Activated effector memory CD4-positive, alpha-beta T cell treated with anti-CD3 and anti-CD28 coated beads, Interleukin-2, amount 50 U/mL, for 16 hours (primary cell): ENCODE data around the gene EFNA2.

ENCODE experiments used
- DNase-seq: peaks from one replicate; pipeline ENCODE4 v3.0.0-alpha.2; 2020

The EFNA2 gene

DNA sequence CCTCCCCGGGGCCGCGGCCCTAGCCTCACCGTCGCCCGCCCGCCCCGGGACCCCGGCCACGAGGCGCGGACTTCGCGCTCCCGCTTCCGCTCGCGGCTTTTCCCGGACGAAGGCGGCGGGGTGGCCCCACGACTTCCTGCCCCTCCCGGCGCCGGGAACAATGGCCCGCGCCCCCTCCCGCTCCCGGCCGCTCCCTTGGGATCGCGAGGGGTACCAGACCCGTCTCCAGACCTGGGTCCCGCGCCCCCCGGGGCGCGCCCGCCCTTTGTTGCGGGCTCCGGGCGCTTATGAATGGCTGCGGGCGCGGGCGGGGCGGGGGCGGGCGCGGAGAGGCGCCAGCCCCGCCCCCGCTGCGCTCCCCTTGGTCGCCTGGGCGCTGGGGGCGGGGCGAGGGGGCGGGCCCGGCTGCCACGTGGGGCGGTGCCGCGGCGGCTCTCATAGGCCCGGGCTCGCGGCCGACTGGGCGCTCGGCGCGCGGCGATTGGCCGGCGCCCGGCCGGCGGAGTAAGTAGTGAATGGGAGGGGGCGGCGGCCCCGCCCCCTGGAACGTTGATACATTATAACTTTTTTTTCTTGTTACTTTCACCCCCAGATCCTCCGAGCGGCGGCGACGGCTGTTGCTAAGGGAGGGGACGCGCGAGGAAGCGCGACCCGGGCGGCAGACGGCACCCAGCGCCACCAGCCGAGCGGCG lies 36.2 kb upstream of the EFNA2 start:
- peak; percentile 97 for DNase-seq

GRCh38 chr19:1249990-1250436 lies 35.7 kb upstream of the EFNA2 start:
- no peak for DNase-seq

DNA sequence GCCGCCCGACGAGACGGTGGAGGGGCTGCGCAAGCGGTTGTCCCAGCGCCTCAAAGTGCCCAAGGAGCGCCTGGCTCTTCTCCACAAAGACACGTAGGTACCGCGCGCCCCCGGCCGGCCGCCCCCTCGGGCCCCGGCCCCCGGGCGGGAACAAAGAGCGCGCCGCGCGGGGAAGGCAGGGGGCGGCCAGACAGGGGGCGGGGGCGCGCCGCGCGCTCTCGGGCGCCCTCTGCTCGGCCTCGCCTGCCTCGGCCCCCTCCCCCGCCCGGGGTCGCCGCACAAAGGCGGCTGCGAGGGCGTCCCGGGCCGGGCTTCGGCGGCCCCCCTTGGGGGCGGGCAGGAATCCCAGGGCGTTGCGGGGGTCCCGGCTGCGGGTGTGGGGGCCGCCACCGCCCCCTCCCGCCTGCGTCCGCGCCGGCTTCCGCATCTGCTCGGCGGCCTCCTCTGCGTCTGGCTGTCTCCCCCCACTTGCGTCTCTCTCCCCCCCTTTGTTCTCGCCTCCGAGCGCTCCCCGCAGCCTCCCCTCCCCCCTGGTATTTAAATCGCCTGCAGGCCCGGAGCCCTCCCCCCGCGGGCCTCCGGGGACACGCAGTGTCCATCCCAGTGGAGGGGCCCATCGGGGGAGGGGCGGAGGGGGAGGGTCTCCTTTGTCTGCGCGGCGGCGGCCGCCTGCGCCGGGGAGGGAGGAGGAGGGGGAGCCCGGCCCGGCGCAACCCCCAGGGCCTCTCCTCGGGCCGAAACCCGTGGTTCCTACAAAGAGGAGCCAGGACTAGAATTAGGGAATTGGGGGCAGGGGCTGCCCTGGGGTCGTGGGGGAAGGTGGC lies 35.0 kb upstream of the EFNA2 start:
- DNase-seq, result peak; percentile 81

GRCh38 chr19:1251330-1252220 lies 34.1 kb upstream of the EFNA2 start:
- peak; percentile 88 for DNase-seq

DNA sequence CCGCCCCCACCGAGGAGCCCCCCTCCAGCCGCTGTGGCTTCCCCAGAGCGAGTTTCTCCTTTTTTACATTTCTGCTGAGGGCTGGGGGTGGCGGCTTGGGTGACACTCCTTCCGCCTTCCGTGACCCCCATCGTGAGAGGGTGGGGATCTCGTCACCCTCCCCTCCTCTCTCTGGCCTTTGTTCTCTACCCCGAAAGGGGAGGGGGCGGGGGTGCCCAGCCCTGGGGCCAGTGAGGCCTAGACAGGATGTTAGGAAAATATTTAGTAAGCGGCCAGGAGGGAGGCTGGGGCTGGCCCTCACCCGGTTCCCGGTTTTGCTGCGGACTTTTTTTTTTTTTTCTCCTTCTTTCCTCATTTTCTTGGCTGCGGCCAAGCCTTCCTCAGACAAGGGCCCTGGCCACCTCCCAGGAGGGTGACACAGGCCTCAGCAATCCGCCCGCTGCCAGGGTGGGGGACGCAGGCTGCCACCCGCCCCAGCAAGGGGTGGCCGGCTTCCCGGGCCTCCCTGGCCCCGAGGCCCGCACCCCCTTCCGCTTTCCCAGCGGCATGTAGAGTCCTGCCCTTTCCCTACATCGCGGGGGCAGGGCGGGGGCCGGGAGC lies 33.4 kb upstream of the EFNA2 start:
- peak; percentile 85 for DNase-seq

GRCh38 chr19:1252821-1253513 lies 32.7 kb upstream of the EFNA2 start:
- DNase-seq, result peak; percentile 89

- DNase-seq, result no peak
Measured at GRCh38 chr19:1253514-1254080, 32.1 kb upstream of the EFNA2 start.

DNA sequence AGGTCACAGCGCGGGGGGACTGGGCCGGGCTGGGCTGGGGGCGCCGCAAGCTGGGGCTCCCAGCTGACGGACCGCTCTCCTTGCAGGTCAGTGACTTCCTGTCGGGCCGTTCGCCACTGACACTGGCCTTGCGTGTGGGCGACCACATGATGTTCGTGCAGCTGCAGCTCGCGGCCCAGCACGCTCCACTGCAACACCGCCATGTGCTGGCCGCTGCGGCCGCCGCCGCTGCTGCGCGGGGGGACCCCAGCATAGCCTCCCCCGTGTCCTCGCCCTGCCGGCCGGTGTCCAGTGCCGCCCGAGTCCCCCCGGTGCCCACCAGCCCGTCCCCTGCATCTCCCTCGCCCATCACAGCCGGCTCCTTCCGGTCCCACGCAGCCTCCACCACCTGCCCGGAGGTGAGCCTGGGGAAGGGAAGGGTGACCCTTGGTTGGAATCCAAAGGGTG lies 31.6 kb upstream of the EFNA2 start:
- no peak for DNase-seq

DNA sequence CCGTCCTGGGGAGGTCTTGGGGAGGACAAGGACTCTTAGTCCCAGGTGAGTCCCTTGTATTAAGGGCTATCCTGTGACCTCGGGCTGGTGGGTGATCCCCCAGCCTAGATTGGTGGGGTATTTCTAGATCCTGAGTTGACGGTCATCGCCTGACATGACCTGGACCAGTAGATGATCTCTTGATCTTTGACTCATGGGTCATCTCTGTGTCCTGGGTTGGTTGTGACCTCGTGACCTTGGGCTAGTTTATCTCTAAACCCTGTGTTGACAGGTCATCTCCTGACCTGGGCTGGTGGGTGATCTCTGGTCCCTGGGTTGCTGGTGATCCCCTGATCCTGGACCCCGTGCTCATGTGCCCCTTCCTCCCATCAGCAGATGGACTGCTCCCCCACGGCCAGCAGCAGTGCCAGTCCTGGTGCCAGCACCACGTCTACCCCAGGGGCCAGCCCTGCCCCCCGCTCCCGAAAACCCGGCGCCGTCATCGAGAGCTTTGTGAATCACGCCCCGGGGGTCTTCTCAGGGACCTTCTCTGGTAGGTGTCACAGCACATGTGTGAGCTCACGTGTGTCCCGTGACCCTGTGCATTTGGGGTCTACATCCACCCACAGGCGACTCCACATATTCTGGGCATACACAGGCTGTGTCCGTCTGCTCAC lies 31.0 kb upstream of the EFNA2 start:
- DNase-seq, result no peak

- DNase-seq, result no peak
Measured at GRCh38 chr19:1255186-1256161, 30.2 kb upstream of the EFNA2 start.

- no peak for DNase-seq
Measured at GRCh38 chr19:1256646-1257474, 28.8 kb upstream of the EFNA2 start.

GRCh38 chr19:1257475-1258162 lies 28.1 kb upstream of the EFNA2 start:
- no peak for DNase-seq

DNA sequence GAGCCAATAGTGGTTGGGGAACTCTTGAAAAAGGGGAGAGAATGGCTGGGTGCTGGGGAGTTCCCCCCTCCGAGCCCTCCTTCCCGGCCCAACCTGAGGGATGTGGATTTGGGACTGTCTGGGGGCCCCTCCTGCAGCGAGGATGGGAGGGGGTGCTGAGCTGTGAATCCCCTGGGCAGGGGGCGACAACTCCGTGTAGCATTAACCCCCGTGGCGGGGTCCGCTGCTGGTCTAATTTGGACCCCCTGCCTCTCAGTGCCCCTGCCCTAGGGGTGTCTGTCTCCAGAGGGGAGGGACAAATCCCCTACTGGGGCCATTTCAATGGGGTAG lies 27.5 kb upstream of the EFNA2 start:
- DNase-seq, result no peak

- DNase-seq, result no peak
Measured at GRCh38 chr19:1258707-1259205, 26.9 kb upstream of the EFNA2 start.

GRCh38 chr19:1259206-1259875 lies 26.3 kb upstream of the EFNA2 start:
- DNase-seq, result peak; percentile 92

GRCh38 chr19:1259876-1260748 lies 25.6 kb upstream of the EFNA2 start:
- peak; percentile 83 for DNase-seq
